Stomach smooth muscle (tissue), 2 donors: Measurements from ENCODE around the gene PDE6C.

Experiments used
- H3K27ac ChIP-seq: one replicate; pipeline ENCODE4 v1.7.0; 2013; ENCODE audit warnings: mild to moderate bottlenecking, low read length, inconsistent platforms
- H3K27me3 ChIP-seq, 2 donors: one replicate each; pipeline ENCODE4 v1.7.0; 2013; ENCODE audit warnings: low read length in 2 of 2; ENCODE audit not compliant: insufficient read depth in 2 of 2, control insufficient read depth in 1 of 2
- H3K36me3 ChIP-seq, 2 donors: one replicate each; pipeline ENCODE4 v1.7.0; 2013; ENCODE audit warnings: low read length in 2 of 2; ENCODE audit not compliant: control insufficient read depth in 2 of 2, insufficient read depth in 2 of 2
- H3K4me1 ChIP-seq: one replicate; pipeline ENCODE4 v1.7.0; 2013; ENCODE audit warnings: low read length; ENCODE audit not compliant: control insufficient read depth, insufficient read depth
- H3K4me3 ChIP-seq, 2 donors: one replicate each; pipeline ENCODE4 v1.7.0; 2013; ENCODE audit warnings: low read length in 2 of 2
- H3K9ac ChIP-seq, 2 donors: one replicate each; pipeline ENCODE4 v1.7.0; 2013; ENCODE audit warnings: low read length in 2 of 2, mild to moderate bottlenecking in 1 of 2
- H3K9me3 ChIP-seq, 2 donors: one replicate each; pipeline ENCODE4 v1.7.0; 2013; ENCODE audit warnings: low read length in 2 of 2; ENCODE audit not compliant: control insufficient read depth in 2 of 2
- donor health status: healthy.
- donor health status: Pancreatic carcinoma.

Gene PDE6C

DNA sequence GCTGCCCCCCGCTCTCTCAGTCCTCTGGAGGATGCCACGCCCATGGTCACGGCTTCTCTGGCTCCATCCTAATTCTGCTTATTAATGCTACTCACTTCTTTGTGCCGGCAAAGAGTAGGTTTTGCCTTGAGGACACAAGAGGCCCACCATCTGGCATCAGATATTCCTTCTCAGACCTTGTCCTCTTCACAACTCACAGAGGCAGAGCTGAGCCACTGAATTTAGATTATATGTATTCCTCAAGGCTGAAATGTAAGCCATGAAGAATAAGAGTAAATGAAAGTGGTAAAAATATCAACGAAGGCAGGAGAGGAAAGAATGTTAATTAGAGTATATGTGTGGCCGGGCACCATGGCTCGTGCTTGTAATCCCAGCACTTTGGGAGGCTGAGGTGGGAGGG is 17.8 kb upstream of the PDE6C start:
- no peak overlapping the region for H3K4me3 ChIP-seq
- H3K27me3 ChIP-seq, result no peaks in the 10 kb centered on the region
- no peaks in the 10 kb centered on the region for H3K4me1 ChIP-seq
- H3K9me3 ChIP-seq, result no peaks in the 10 kb centered on the region
- H3K36me3 ChIP-seq, result no peaks in the 10 kb centered on the region
- H3K9ac ChIP-seq, result no peak overlapping the region
- H3K27ac ChIP-seq, result no peak overlapping the region

DNA sequence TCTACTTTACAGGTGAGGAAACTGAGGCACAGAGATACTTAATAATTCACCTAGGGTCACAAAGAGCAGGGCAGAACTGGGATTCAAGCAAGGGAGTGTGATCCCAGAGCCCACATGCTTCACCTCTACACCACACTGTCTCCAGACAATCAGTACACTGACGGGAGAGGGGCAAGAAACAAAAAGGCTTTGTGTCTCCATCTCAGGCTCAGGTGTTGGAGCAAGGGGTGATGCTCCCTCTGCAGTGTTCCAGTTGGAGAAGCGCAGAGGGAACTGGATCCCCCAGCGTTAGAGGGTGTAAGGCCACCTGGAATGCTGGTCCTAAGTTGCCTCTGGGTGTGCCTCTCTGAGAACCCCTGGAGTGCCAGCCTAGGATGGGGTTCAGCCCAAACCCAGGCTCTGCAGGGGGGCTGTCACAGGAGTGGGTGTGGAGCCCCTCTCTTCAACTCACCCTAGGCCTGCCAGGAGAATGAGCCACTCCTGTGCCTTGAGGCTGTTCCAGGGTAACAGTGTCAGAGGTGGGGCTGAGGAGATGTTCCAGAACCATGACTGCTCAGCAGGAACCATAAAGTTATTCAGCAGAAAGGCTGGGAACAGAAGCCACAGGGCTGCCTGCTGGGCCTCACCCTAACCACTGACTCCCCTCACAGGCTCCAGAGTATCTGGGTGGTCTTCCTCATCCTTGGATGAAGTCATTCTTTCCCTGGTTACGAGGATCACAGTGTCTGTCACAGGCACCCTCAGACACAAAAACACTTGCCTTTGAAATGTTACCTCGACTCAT is 16.8 kb upstream of the PDE6C start:
- Histone ChIP-seq H3K27ac (no peak overlapping the region), H3K36me3 (no peaks in the 10 kb centered on the region), H3K9me3 (no peaks in the 10 kb centered on the region), H3K4me1 (no peaks in the 10 kb centered on the region), H3K27me3 (peaks cover 3 to 4% of the 10 kb centered on the region in 2 donors), H3K9ac (no peak overlapping the region), H3K4me3 (no peak overlapping the region)

DNA sequence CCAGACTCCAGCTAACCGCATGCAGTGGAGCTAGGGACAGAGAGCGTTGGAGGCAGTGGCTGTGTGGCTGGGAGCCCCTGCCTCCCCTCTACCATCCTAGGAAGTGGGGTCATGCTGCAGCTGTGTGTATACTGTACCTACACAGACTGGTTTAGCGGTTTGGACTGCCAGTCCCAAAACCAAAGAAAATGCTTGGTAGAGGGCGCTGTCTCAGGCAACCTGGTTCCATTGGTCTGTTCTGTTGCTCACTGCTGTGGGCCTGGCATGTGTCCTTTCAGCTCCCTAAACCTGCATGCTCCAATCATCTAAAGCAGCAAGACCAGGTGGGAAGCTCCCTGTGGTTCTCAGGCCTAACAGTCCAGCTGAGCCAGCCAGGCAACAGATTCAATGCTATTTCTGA is 15.8 kb upstream of the PDE6C start:
- H3K27me3 ChIP-seq, result peaks cover 7 to 9% of the 10 kb centered on the region in 2 donors
- H3K27ac ChIP-seq, result no peak overlapping the region
- no peaks in the 10 kb centered on the region for H3K36me3 ChIP-seq
- no peak overlapping the region for H3K4me3 ChIP-seq
- H3K9me3 ChIP-seq, result no peaks in the 10 kb centered on the region
- peaks cover 4% of the 10 kb centered on the region for H3K4me1 ChIP-seq
- no peak overlapping the region for H3K9ac ChIP-seq

DNA sequence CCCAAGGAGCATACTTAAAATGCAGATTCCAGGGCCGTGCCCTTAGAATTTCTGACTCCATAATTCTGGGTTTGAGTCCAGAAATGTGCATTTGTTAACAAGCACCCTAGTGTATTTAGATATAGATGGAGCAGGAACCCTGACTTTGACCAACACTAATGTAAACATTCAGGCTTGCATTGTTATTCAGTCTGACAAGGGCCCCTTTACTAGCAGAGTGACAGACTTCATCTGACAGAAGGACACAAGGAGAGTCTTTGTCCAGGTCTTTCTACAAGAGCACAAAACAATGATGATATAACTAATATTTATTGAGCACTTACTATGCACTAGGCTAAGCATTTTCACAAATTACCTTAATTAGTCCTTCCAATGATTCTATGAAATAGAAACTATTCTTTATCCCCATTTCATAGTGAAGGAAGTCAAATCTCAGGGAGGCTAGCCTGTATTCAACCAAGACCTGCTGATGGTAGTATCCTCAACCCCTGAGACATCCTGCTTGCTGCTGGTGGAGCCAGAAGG is 15.2 kb upstream of the PDE6C start:
- H3K27ac ChIP-seq, result no peak overlapping the region
- H3K9ac ChIP-seq, result no peak overlapping the region
- no peaks in the 10 kb centered on the region for H3K9me3 ChIP-seq
- peaks cover 9 to 13% of the 10 kb centered on the region in 2 donors for H3K27me3 ChIP-seq
- H3K4me1 ChIP-seq, result peaks cover 4% of the 10 kb centered on the region
- H3K36me3 ChIP-seq, result no peaks in the 10 kb centered on the region
- H3K4me3 ChIP-seq, result no peak overlapping the region

DNA sequence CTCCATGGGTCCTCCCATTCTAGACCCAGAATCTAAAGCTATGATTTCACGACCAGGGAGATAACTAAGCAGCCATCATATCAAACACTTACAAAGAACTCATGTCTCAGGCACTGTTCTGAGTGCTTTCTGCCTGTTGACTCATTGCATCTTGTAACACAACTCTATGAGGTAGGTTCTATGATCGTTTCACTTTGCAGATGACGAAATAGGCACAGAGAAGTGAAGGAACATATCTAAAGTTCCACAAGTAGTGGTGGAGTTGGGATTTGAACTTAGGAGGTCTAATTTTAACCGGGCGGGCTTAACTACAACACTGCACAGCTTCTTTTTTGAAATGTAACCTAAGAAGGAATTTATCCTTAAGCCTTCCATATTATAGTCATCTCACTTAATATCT is 14.2 kb upstream of the PDE6C start:
- Histone ChIP-seq H3K27me3 (peaks cover 9 to 20% of the 10 kb centered on the region in 2 donors), H3K9ac (no peak overlapping the region), H3K4me1 (peaks cover 4% of the 10 kb centered on the region), H3K4me3 (no peak overlapping the region), H3K27ac (no peak overlapping the region), H3K9me3 (no peaks in the 10 kb centered on the region), H3K36me3 (no peaks in the 10 kb centered on the region)

DNA sequence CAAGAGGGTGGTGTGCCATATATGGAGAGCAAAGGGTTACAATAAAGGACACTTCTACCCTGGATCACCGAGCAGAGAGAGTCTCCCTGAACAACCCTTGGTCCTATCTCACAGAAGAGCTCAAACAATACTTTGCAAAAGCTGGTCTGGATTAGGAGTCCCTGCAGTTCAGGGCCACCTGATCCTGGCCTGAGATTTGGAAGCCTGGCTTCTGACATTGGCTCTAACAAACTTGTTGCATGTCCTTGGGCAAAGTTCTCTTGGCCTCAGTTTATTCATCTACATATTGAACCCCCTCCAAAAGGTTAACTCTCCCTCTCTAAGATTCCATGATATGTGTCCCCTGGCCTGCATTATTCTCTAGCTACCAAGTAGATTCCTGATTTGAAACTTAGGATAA is 13.0 kb upstream of the PDE6C start:
- Histone ChIP-seq H3K27ac (no peak overlapping the region), H3K36me3 (no peaks in the 10 kb centered on the region), H3K4me1 (peaks cover 4% of the 10 kb centered on the region), H3K4me3 (no peak overlapping the region), H3K9ac (no peak overlapping the region), H3K27me3 (peaks cover 9 to 24% of the 10 kb centered on the region in 2 donors), H3K9me3 (no peaks in the 10 kb centered on the region)

DNA sequence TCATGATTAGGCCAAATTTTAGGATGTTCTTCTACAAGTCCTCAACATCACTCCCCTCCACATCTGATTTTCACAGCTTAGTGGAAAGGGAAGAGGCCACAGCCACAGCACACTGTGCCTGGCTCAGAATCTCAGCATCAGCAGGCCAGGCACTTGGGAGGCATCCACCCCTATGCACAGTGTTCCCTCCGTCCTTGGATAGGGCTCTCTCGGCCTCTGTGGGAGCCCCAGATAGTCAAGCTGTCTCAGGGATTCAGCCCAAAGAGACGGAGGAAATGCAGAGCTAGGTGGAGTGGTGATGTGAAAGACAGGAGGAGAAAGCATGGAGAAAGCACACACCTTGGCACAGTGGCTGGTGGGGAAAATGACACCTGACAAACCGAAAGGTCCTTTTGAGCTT is 12.6 kb upstream of the PDE6C start:
- no peak overlapping the region for H3K4me3 ChIP-seq
- H3K9ac ChIP-seq, result no peak overlapping the region
- H3K9me3 ChIP-seq, result no peaks in the 10 kb centered on the region
- peaks cover 4% of the 10 kb centered on the region for H3K4me1 ChIP-seq
- no peak overlapping the region for H3K27ac ChIP-seq
- H3K27me3 ChIP-seq, result peaks cover 9 to 28% of the 10 kb centered on the region in 2 donors
- H3K36me3 ChIP-seq, result no peaks in the 10 kb centered on the region

DNA sequence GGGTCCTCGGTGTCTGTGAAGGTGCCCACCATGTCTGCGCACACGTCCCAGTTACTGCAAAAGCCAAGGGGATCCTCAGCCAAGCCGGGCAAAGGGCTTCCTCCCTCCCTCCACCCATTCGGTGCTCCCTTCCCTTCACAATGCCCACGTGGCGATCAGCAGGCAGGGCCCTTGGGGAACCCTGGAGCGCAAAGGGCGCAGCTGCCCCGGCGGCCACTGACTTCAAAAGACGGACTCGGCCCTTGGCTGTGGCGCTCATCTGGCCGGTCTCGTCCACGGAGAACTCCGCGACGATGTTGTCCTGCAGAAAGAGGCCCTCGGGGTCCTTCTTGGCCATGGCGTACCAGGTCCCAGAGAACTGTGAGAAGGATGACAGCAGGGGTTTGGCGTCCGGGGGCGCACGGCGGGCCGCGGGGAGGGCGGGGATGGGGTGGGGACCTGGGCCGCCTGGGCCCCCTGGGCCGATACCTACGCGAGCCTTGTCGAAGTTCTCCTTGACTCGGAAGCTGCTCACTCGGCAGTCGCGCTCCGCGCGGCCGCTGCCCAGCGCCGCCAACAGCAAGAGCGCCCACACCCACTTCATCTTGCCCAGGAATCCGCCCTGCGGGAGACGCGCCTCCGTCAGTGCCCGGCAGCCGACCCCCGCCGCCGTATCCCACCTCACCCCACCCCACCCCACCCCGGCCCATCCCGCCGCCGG is 11.7 kb upstream of the PDE6C start:
- Histone ChIP-seq H3K4me1 (peaks cover 4% of the 10 kb centered on the region), H3K4me3 (no peak overlapping the region), H3K9me3 (no peaks in the 10 kb centered on the region), H3K9ac (no peak overlapping the region), H3K27me3 (peaks cover 9 to 28% of the 10 kb centered on the region in 2 donors), H3K27ac (no peak overlapping the region), H3K36me3 (no peaks in the 10 kb centered on the region)

DNA sequence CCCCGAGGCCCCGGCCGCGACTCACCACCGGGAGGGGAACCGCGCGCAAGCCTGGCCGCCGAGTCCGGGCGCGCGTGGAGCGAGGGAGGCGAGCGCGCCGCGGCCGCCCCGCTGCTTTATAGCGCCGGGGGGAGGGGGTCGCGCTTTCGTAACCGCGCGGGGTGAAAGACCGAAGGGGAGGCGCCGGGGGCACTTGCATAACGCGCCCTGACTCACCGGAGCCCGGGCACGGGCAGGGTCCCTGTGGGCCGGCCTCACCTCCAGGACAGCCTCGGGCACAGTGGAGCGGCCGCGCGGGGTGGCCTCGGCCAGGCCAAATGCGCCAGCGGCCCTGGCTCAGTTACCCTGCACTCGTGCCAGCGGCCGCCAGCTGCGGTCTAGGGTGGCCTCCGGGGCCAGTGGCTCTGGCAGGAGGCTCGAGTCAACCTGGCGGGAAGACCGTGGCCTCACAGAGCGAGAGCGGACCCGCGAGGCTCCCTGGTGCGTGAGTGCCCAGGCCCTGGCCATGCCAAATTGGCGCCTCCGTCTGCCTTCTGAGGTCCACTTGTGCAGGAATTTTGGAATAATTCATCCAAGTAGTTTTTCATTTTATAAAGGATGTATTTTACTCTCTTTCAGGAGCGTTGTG is 11.1 kb upstream of the PDE6C start, which contains the start of gene RBP4:
RBP4 (minus strand) TSS at position 90 of the 628 bp plus-strand sequence. CDS start 207 bp downstream, outside the sequence.
- Histone ChIP-seq H3K27ac (no peak within 1 kb of the TSS), H3K4me3 (peak within 1 kb of the TSS in 1 of 2 donors; percentile 40), H3K9ac (no peak within 1 kb of the TSS)

DNA sequence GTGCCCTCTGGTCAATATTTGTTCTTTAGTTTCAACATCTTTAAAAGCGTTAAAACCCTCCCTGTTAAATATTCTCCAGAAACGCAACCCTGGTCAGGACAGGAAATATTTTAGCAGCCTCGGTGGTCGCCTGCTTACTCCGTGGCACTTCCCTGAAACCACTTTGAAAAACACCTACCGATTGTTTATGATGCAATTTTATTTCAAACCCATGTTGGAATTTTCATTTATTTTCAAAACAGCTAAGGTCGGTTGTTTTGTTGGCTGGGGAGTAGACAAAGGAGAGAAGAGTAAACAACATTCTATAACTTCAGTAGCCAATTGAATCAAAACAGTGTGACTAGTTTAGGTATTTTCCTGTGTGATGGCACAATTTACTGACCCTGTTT is 10.6 kb upstream of the PDE6C start:
- H3K27me3 ChIP-seq, result peaks cover 9 to 28% of the 10 kb centered on the region in 2 donors
- no peaks in the 10 kb centered on the region for H3K36me3 ChIP-seq
- H3K9me3 ChIP-seq, result no peaks in the 10 kb centered on the region
- no peak overlapping the region for H3K9ac ChIP-seq
- no peak overlapping the region for H3K4me3 ChIP-seq
- no peak overlapping the region for H3K27ac ChIP-seq
- peaks cover 4% of the 10 kb centered on the region for H3K4me1 ChIP-seq

More for the DNA sequence above, 11.1 kb upstream of the PDE6C start, which contains the start of gene RBP4:
- Histone ChIP-seq H3K4me1 (peaks cover 4% of the 10 kb centered on the region), H3K36me3 (no peaks in the 10 kb centered on the region), H3K9me3 (no peaks in the 10 kb centered on the region), H3K27me3 (peaks cover 9 to 28% of the 10 kb centered on the region in 2 donors)
